ENCODE data around the gene C5orf22.
"Not testable (repeated sequence)": the region's sequence is repeated elsewhere in the genome, so short reads cannot be mapped to it uniquely, and the experiment has no call there.

The C5orf22 gene

GRCh38 chr5:31531888-31532547 is at the start of gene C5orf22, which contains the start of gene DROSHA:
TSS of gene C5orf22 (plus strand) at chr5:31532301. CDS start at chr5:31532393, 92 bp downstream.
TSS of gene DROSHA (minus strand) at chr5:31532093. CDS start at chr5:31529059, 3,034 bp downstream.
- DNase-seq = peak; percentile 83 to 88 (median 86)

GRCh38 chr5:31485376-31486207 is 46.5 kb upstream of the C5orf22 start:
- no peak for DNase-seq

GRCh38 chr5:31486441-31486840 is 45.7 kb upstream of the C5orf22 start:
- DNase-seq = no peak

GRCh38 chr5:31487506-31487905 is 44.6 kb upstream of the C5orf22 start:
- DNase-seq = no peak

GRCh38 chr5:31492869-31493268 is 39.2 kb upstream of the C5orf22 start:
- DNase-seq = no peak

- no peak for DNase-seq
Observed at GRCh38 chr5:31495336-31495735, 36.8 kb upstream of the C5orf22 start.

GRCh38 chr5:31496301-31496700 is 35.8 kb upstream of the C5orf22 start:
- DNase-seq = no peak

- DNase-seq = no peak
Observed at GRCh38 chr5:31496891-31497290, 35.2 kb upstream of the C5orf22 start.

GRCh38 chr5:31500256-31500655 is 31.8 kb upstream of the C5orf22 start:
- DNase-seq = no peak

- DNase-seq = no peak
Observed at GRCh38 chr5:31502506-31502905, 29.6 kb upstream of the C5orf22 start.

GRCh38 chr5:31504529-31504928 is 27.6 kb upstream of the C5orf22 start:
- no peak for DNase-seq

GRCh38 chr5:31511305-31511704 is 20.8 kb upstream of the C5orf22 start:
- no peak for DNase-seq

GRCh38 chr5:31516802-31517201 is 15.3 kb upstream of the C5orf22 start:
- DNase-seq = no peak

GRCh38 chr5:31523041-31523440 is 9.1 kb upstream of the C5orf22 start:
- DNase-seq = no peak

GRCh38 chr5:31530541-31531265 is 1.4 kb upstream of the C5orf22 start:
- no peak for DNase-seq

- DNase-seq = peak in 3 of 6 experiments; percentile 20 to 49 (median 23)
Observed at GRCh38 chr5:31531543-31531887, 586 bp upstream of the C5orf22 start.

GRCh38 chr5:31534527-31535046 is 2.5 kb downstream of the C5orf22 start:
- DNase-seq = no peak

GRCh38 chr5:31536873-31537272 is 4.8 kb downstream of the C5orf22 start:
- no peak for DNase-seq

- no peak for DNase-seq
Observed at GRCh38 chr5:31537349-31537748, 5.2 kb downstream of the C5orf22 start.

GRCh38 chr5:31537851-31538250 is 5.8 kb downstream of the C5orf22 start:
- DNase-seq = no peak

GRCh38 chr5:31549114-31549513 is 17.0 kb downstream of the C5orf22 start:
- DNase-seq = not testable (repeated sequence)

GRCh38 chr5:31551878-31552277 is 19.8 kb downstream of the C5orf22 start:
- DNase-seq = no peak

GRCh38 chr5:31553863-31554262 is 21.8 kb downstream of the C5orf22 start:
- DNase-seq = no peak

All from stimulated activated naive CD4-positive, alpha-beta T cell (primary cell).